GM10847 (cell line): Measurements from ENCODE around the gene DGCR8.

ENCODE experiments used
- POLR2A ChIP-seq: IDR thresholded peaks from 2 replicates; pipeline ENCODE4 v1.6.1; 2011; ENCODE audit not compliant: insufficient read length; ENCODE audit errors: extremely low read depth

Gene DGCR8

DNA sequence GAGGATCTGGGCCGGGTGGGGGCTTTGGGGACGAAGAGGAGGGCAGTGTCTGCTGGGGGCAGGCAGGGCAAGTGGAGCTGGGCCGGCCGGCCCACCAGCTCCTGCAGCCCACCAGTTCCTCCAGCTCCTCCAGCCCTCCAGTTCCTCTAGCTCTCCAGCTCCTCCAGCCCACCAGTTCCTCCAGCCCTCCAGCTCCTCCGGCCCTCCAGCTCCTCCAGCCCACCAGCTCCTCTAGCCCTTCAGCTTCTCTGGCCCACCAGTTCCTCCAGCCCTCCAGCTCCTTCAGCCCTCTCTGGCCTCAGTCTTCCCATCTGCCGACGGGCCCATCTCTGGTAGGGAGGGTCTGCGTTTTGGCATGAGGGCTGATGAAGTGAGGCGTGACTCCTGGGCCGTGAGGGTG, 80.0 kb downstream of the DGCR8 start:
- no peak for TF ChIP-seq POLR2A
